Gastrocnemius medialis (tissue), 4 donors: ENCODE measurements around the gene ARHGAP26. TPM values are rescaled to one million over a fixed set of nuclear protein-coding genes. Genes with fewer than 3 reads are reported as not detected.

Experiments
- ATAC-seq, 2 donors: fragments of 150-250 bp; one replicate each; pipeline ENCODE4 v1.9.1; 2016
- DNase-seq, 2 donors: peaks; one replicate each; pipeline ENCODE4 v3.0.0-alpha.2; 2019
- H3K27ac ChIP-seq, 4 donors: fragments of 200-600 bp; sonication (generic); 1 replicate in 1 of 4; 2 replicates in 3 of 4; pipeline ENCODE4 v1.5.1; 2016 to 2018; ENCODE audit warnings: mild to moderate bottlenecking in 2 of 4, moderate library complexity in 1 of 4
- H3K27me3 ChIP-seq, 3 donors: fragments of 200-600 bp; sonication (generic) in 2 of 3; 1 replicate in 1 of 3; 2 replicates in 2 of 3; pipeline versions ENCODE4 v1.5.1 to v1.6.0; 2016 to 2019; ENCODE audit warnings: mild to moderate bottlenecking in 1 of 3, moderate library complexity in 1 of 3
- H3K36me3 ChIP-seq, 2 donors: fragments of 200-600 bp; sonication (generic) in 1 of 2; one replicate each; pipeline ENCODE4 v1.5.1; 2017 to 2018
- H3K4me1 ChIP-seq, 2 donors: fragments of 200-600 bp; sonication (generic) in 1 of 2; one replicate each; pipeline ENCODE4 v1.5.1; 2016 to 2017; ENCODE audit warnings: mild to moderate bottlenecking in 2 of 2
- H3K4me3 ChIP-seq, 4 donors: fragments of 200-600 bp; sonication (generic) in 3 of 4; 1 replicate in 1 of 4; 2 replicates in 3 of 4; pipeline ENCODE4 v1.5.1; 2016 to 2019; ENCODE audit warnings: mild to moderate bottlenecking in 2 of 4
- H3K9me3 ChIP-seq, 3 donors: fragments of 200-600 bp; sonication (generic) in 2 of 3; 1 replicate in 1 of 3; 2 replicates in 2 of 3; pipeline ENCODE4 v1.5.1; 2016 to 2019
- CTCF ChIP-seq, 5 experiments: fragments of 450-650 bp in 3 of 5; fragments of 200-600 bp in 2 of 5; sonication (generic) in 2 of 5; IDR thresholded peaks in 4 of 5; conservative IDR thresholded peaks in 1 of 5; 1 replicate in 4 of 5; 2 replicates in 1 of 5; pipeline ENCODE4 v1.5.1; 2016 to 2019; ENCODE audit warnings: antibody characterized with exemption in 5 of 5, mild to moderate bottlenecking in 3 of 5, moderate library complexity in 3 of 5
- POLR2A ChIP-seq, 2 donors: fragments of 450-650 bp; IDR thresholded peaks; one replicate each; pipeline ENCODE4 v1.6.1; 2017; ENCODE audit warnings: antibody characterized with exemption in 2 of 2, mild to moderate bottlenecking in 2 of 2, moderate library complexity in 2 of 2
- in situ Hi-C, 4 donors: fragments of 200-750 bp; cut with MboI; loops; one replicate each; pipeline versions ENCODE4 v1.15.0 to v1.8.0; 2017; ENCODE audit warnings: low sequenced_read_pairs in 4 of 4
- intact Hi-C: fragments of 100-400 bp; cut with DNase I; formaldehyde crosslinking; loops from one replicate; pipeline ENCODE4 v1.15.1; 2023; ENCODE audit warnings: low total_unique reads
- total RNA-seq, 4 donors: library from RNA; depleted of rRNA; stranded (reverse); fragments of >200 nt; gene quantifications; one replicate each; pipeline versions ENCODE4 v1.1.0 to v1.2.3, GENCODE V29; 2016

ARHGAP26 gene
- total RNA-seq, 4 donors from 2014 or later, result 9.1 to 22.4 (median 13.4) TPM

GRCh38 chr5:143044265-143044664 lies 274.1 kb downstream of the ARHGAP26 start:
- Histone ChIP-seq H3K36me3 (no peaks in the 10 kb centered on the region), H3K27ac (peak overlapping the region; percentile 68 to 91 (median 88)), H3K27me3 (no peaks in the 10 kb centered on the region), H3K4me3 (no peak overlapping the region), H3K9me3 (no peaks in the 10 kb centered on the region), H3K4me1 (peaks cover 15 to 24% of the 10 kb centered on the region in 2 donors)
- DNase-seq (peak in 1 of 2 donors; percentile 57), ATAC-seq (no peak)
- TF ChIP-seq POLR2A (IDR thresholded peaks at IDR 0.05) (no peak), CTCF (IDR thresholded peaks at IDR 0.05 in 4 of 5, conservative IDR thresholded peaks at IDR 0.05 in 1 of 5) (no peak)
- in situ Hi-C loops (loop anchor here in 3 of 4 donors (5.0 to 25.0 kb wide), 2 partner anchors 93 to 358 kb away; partner anchors contain the start of gene NR3C1 (in 1 of the 3)), intact Hi-C loops (loop anchor here (5.0 kb wide), 2 partner anchors 98 to 1427 kb away; partner anchors contain the start of gene DIAPH1)

- H3K9me3 ChIP-seq, result no peaks in the 10 kb centered on the region
- intact Hi-C loops, result no loop called here
- no peak for ATAC-seq
- in situ Hi-C loops, result loop anchor here in 2 of 4 donors (25.0 kb wide), 1 partner anchor 92 kb away; no protein-coding TSS in a partner anchor
- peak overlapping the region; percentile 68 to 91 (median 88) for H3K27ac ChIP-seq
- peaks cover 15 to 24% of the 10 kb centered on the region in 2 donors for H3K4me1 ChIP-seq
- no peaks in the 10 kb centered on the region for H3K36me3 ChIP-seq
- no peak for TF ChIP-seq CTCF (IDR thresholded peaks at IDR 0.05 in 4 of 5, conservative IDR thresholded peaks at IDR 0.05 in 1 of 5)
- TF ChIP-seq POLR2A (IDR thresholded peaks at IDR 0.05), result no peak
- no peak overlapping the region for H3K4me3 ChIP-seq
- DNase-seq, result no peak
- H3K27me3 ChIP-seq, result no peaks in the 10 kb centered on the region
Observed at GRCh38 chr5:143045062-143045461, 274.9 kb downstream of the ARHGAP26 start.

GRCh38 chr5:143046314-143046713 lies 276.1 kb downstream of the ARHGAP26 start:
- Histone ChIP-seq H3K4me1 (peaks cover 25 to 27% of the 10 kb centered on the region in 2 donors), H3K4me3 (no peak overlapping the region), H3K9me3 (no peaks in the 10 kb centered on the region), H3K36me3 (no peaks in the 10 kb centered on the region), H3K27ac (peak overlapping the region in 1 of 4 donors; percentile 25), H3K27me3 (no peaks in the 10 kb centered on the region)
- TF ChIP-seq CTCF (IDR thresholded peaks at IDR 0.05 in 4 of 5, conservative IDR thresholded peaks at IDR 0.05 in 1 of 5), result no peak
- no peak for TF ChIP-seq POLR2A (IDR thresholded peaks at IDR 0.05)
- ATAC-seq (no peak), DNase-seq (no peak)
- in situ Hi-C loops (loop anchor here in 2 of 4 donors (25.0 kb wide), 1 partner anchor 91 kb away; no protein-coding TSS in a partner anchor), intact Hi-C loops (no loop called here)

GRCh38 chr5:143047091-143047490 lies 276.9 kb downstream of the ARHGAP26 start:
- Histone ChIP-seq H3K27me3 (no peaks in the 10 kb centered on the region), H3K4me1 (peaks cover 25 to 27% of the 10 kb centered on the region in 2 donors), H3K27ac (no peak overlapping the region), H3K4me3 (no peak overlapping the region), H3K36me3 (no peaks in the 10 kb centered on the region), H3K9me3 (no peaks in the 10 kb centered on the region)
- no peak for DNase-seq
- no peak for ATAC-seq
- TF ChIP-seq CTCF (IDR thresholded peaks at IDR 0.05 in 4 of 5, conservative IDR thresholded peaks at IDR 0.05 in 1 of 5) (no peak), POLR2A (IDR thresholded peaks at IDR 0.05) (no peak)
- intact Hi-C loops, result no loop called here
- in situ Hi-C loops, result loop anchor here in 2 of 4 donors (25.0 kb wide), 1 partner anchor 90 kb away; no protein-coding TSS in a partner anchor
